KMS-11 (cell line): ENCODE measurements around the gene TMEM150B.

Source experiments
- H2AFZ ChIP-seq: fragments of 200-600 bp; sonication (generic); 2 replicates; pipeline ENCODE4 v1.6.1; 2016; ENCODE audit warnings: antibody characterized with exemption, mixed run types, low read depth
- H3K27ac ChIP-seq: fragments of 200-600 bp; sonication (generic); 2 replicates; pipeline ENCODE4 v1.6.1; 2016; ENCODE audit warnings: mild to moderate bottlenecking, mixed run types
- H3K27me3 ChIP-seq: fragments of 200-600 bp; sonication (generic); 2 replicates; pipeline ENCODE4 v1.6.1; 2017; ENCODE audit warnings: mild to moderate bottlenecking, low read depth, mixed run types, moderate library complexity; ENCODE audit not compliant: insufficient read depth
- H3K36me3 ChIP-seq: fragments of 200-600 bp; sonication (generic); 2 replicates; pipeline ENCODE4 v1.6.1; 2017; ENCODE audit warnings: mild to moderate bottlenecking, mixed run types; ENCODE audit not compliant: insufficient read depth
- H3K4me1 ChIP-seq: fragments of 200-600 bp; sonication (generic); 2 replicates; pipeline ENCODE4 v1.6.1; 2016; ENCODE audit warnings: mild to moderate bottlenecking, low read depth, mixed run types; ENCODE audit not compliant: poor library complexity, severe bottlenecking
- H3K4me2 ChIP-seq: fragments of 200-600 bp; sonication (generic); 2 replicates; pipeline ENCODE4 v1.7.0; 2016; ENCODE audit warnings: mild to moderate bottlenecking, mixed run types
- H3K4me3 ChIP-seq: fragments of 200-600 bp; sonication (generic); IDR thresholded peaks from 2 replicates; pipeline ENCODE4 v1.6.1; 2017; ENCODE audit warnings: low read depth, low read length, mixed read lengths; ENCODE audit not compliant: insufficient read depth
- H3K79me2 ChIP-seq: fragments of 200-600 bp; sonication (generic); 2 replicates; pipeline ENCODE4 v1.6.1; 2016; ENCODE audit warnings: low read depth, mixed run types; ENCODE audit not compliant: insufficient read depth
- H3K9ac ChIP-seq: fragments of 200-600 bp; sonication (generic); 2 replicates; pipeline ENCODE4 v1.6.1; 2016; ENCODE audit warnings: mild to moderate bottlenecking, mixed run types
- H4K20me1 ChIP-seq: fragments of 200-600 bp; sonication (generic); 2 replicates; pipeline ENCODE4 v1.6.1; 2016; ENCODE audit warnings: mild to moderate bottlenecking, mixed run types; ENCODE audit not compliant: insufficient read depth
- TF ChIP-seq, protein P1 (sequence below): fragments of 200-600 bp; sonication (generic); conservative IDR thresholded peaks from 2 replicates; pipeline ENCODE4 v1.6.1; 2017; ENCODE audit warnings: low read depth, mild to moderate bottlenecking, antibody characterized with exemption, low read length, moderate library complexity, mixed read lengths

The TMEM150B gene

GRCh38 chr19:55283548-55284377 is 41.4 kb downstream of the TMEM150B start, which contains the start of gene BRSK1:
TSS of gene BRSK1 (plus strand) at chr19:55283997. CDS start at chr19:55284443, 446 bp downstream.
- Histone ChIP-seq H3K27ac (no peak within 1 kb of the TSS), H3K4me3 (no peak within 1 kb of the TSS), H2AFZ (peak within 1 kb of the TSS; percentile 69), H3K79me2 (peaks cover 7% of the 10 kb centered on the region; the same call in 1 of the 2 replicates), H3K27me3 (no peaks in the 10 kb centered on the region), H3K4me1 (peaks cover 37% of the 10 kb centered on the region), H3K9ac (peak within 1 kb of the TSS; percentile 80), H4K20me1 (no peaks in the 10 kb centered on the region), H3K4me2 (peak within 1 kb of the TSS; percentile 89), H3K36me3 (no peaks in the 10 kb centered on the region)
- TF ChIP-seq, protein P1, sequence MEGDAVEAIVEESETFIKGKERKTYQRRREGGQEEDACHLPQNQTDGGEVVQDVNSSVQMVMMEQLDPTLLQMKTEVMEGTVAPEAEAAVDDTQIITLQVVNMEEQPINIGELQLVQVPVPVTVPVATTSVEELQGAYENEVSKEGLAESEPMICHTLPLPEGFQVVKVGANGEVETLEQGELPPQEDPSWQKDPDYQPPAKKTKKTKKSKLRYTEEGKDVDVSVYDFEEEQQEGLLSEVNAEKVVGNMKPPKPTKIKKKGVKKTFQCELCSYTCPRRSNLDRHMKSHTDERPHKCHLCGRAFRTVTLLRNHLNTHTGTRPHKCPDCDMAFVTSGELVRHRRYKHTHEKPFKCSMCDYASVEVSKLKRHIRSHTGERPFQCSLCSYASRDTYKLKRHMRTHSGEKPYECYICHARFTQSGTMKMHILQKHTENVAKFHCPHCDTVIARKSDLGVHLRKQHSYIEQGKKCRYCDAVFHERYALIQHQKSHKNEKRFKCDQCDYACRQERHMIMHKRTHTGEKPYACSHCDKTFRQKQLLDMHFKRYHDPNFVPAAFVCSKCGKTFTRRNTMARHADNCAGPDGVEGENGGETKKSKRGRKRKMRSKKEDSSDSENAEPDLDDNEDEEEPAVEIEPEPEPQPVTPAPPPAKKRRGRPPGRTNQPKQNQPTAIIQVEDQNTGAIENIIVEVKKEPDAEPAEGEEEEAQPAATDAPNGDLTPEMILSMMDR: no peak

- H2AFZ ChIP-seq: peak within 1 kb of the TSS; percentile 74
- no peaks in the 10 kb centered on the region for H4K20me1 ChIP-seq
- no peaks in the 10 kb centered on the region for H3K27me3 ChIP-seq
- H3K4me3 ChIP-seq: no peak within 1 kb of the TSS
- peaks cover 43% of the 10 kb centered on the region for H3K4me1 ChIP-seq
- H3K79me2 ChIP-seq: peaks cover 7% of the 10 kb centered on the region; the same call in 1 of the 2 replicates
- TF ChIP-seq, protein P1: no peak
- H3K27ac ChIP-seq: peak within 1 kb of the TSS; percentile 67
- H3K36me3 ChIP-seq: 0 out of 2 replicates have a peak, but pooled peaks cover 3% of the 10 kb centered on the region
- peak within 1 kb of the TSS; percentile 100 for H3K4me2 ChIP-seq
- H3K9ac ChIP-seq: peak within 1 kb of the TSS; percentile 67
Measured at GRCh38 chr19:55279770-55280643, 45.1 kb downstream of the TMEM150B start, which contains the start of gene HSPBP1. TSS of gene HSPBP1 (minus strand) at chr19:55280110. CDS start at chr19:55279608, 502 bp downstream.

- H3K36me3 ChIP-seq: 0 out of 2 replicates have a peak, but pooled peaks cover 3% of the 10 kb centered on the region
- peak overlapping the region; percentile 67 for H3K9ac ChIP-seq
- H4K20me1 ChIP-seq: no peaks in the 10 kb centered on the region
- H2AFZ ChIP-seq: peak overlapping the region; percentile 64; the same call in 1 of the 2 replicates
- H3K27me3 ChIP-seq: no peaks in the 10 kb centered on the region
- no peak overlapping the region for H3K4me3 ChIP-seq
- H3K79me2 ChIP-seq: peaks cover 7% of the 10 kb centered on the region; the same call in 1 of the 2 replicates
- peak overlapping the region; percentile 90 for H3K4me2 ChIP-seq
- TF ChIP-seq, protein P1: no peak
- H3K4me1 ChIP-seq: peaks cover 39% of the 10 kb centered on the region
- H3K27ac ChIP-seq: peak overlapping the region; percentile 65
Measured at GRCh38 chr19:55279340-55279739, 45.8 kb downstream of the TMEM150B start.
